Measurements from ENCODE around the gene TRIM69.
A peak's percentile ranks its signal among the peaks of the same experiment; 100 is the strongest.

DNA sequence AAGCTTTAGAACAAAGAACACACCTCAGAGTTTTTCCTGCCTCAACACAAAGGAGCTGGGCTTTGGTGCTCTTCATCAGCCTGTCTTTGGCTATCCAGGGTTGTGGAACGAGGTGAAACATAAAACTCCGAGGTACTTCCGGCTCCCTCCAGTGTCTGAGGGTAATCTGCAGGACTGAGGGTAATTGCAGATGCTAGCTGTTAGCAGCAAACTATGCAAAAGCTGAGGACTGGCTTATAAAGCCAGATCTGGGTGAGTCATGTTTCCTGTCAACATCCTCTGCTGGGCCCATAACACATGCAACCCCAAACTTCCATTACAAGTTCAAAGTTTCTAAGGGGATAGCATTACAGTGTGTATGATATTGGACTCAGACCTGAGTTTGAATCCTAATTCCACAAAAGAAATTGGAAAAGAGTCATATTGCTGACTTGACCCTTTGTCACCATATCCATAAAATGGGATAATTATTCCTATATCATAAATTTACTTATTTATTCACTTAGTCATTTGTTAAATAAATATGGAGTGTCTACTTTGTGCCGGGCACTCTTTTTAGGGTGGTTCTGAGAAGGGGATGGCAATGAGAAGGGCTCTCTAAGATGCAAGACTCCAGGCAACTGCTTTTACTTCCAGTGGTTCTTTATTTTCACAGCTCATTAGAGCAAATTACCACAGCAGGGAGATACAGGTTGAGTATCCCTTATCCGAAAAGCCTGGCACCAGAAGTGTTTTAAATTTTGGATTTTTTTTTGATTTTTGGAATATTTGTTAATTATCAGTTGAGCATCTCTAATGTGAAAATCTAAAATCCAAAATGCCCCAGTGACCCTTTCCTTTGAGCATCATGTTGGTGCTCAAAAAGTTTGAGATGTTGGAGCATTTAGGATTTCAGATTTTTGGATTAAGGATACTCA lies 9.5 kb upstream of the TRIM69 start:
- TF ChIP-seq, protein P1, sequence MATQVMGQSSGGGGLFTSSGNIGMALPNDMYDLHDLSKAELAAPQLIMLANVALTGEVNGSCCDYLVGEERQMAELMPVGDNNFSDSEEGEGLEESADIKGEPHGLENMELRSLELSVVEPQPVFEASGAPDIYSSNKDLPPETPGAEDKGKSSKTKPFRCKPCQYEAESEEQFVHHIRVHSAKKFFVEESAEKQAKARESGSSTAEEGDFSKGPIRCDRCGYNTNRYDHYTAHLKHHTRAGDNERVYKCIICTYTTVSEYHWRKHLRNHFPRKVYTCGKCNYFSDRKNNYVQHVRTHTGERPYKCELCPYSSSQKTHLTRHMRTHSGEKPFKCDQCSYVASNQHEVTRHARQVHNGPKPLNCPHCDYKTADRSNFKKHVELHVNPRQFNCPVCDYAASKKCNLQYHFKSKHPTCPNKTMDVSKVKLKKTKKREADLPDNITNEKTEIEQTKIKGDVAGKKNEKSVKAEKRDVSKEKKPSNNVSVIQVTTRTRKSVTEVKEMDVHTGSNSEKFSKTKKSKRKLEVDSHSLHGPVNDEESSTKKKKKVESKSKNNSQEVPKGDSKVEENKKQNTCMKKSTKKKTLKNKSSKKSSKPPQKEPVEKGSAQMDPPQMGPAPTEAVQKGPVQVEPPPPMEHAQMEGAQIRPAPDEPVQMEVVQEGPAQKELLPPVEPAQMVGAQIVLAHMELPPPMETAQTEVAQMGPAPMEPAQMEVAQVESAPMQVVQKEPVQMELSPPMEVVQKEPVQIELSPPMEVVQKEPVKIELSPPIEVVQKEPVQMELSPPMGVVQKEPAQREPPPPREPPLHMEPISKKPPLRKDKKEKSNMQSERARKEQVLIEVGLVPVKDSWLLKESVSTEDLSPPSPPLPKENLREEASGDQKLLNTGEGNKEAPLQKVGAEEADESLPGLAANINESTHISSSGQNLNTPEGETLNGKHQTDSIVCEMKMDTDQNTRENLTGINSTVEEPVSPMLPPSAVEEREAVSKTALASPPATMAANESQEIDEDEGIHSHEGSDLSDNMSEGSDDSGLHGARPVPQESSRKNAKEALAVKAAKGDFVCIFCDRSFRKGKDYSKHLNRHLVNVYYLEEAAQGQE (IDR thresholded peaks at IDR 0.05; ENCODE audit: insufficient read depth in 1 of 2, low read depth in 2 of 2, low read length in 1 of 2): no peak
- TF ChIP-seq, protein P2, sequence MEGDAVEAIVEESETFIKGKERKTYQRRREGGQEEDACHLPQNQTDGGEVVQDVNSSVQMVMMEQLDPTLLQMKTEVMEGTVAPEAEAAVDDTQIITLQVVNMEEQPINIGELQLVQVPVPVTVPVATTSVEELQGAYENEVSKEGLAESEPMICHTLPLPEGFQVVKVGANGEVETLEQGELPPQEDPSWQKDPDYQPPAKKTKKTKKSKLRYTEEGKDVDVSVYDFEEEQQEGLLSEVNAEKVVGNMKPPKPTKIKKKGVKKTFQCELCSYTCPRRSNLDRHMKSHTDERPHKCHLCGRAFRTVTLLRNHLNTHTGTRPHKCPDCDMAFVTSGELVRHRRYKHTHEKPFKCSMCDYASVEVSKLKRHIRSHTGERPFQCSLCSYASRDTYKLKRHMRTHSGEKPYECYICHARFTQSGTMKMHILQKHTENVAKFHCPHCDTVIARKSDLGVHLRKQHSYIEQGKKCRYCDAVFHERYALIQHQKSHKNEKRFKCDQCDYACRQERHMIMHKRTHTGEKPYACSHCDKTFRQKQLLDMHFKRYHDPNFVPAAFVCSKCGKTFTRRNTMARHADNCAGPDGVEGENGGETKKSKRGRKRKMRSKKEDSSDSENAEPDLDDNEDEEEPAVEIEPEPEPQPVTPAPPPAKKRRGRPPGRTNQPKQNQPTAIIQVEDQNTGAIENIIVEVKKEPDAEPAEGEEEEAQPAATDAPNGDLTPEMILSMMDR (IDR thresholded peaks at IDR 0.05): no peak; the same call in 1 of the 2 replicates
- TF ChIP-seq POLR2AphosphoS5 (IDR thresholded peaks at IDR 0.05; ENCODE audit: low read depth, low read length) (peak; percentile 90), SIN3A (IDR thresholded peaks at IDR 0.05; ENCODE audit: borderline replicate concordance, insufficient read depth, low read depth, low read length) (no peak)
